B cell (primary cell): ENCODE measurements around the gene CR1L. TPM values are rescaled to one million over a fixed set of nuclear protein-coding genes. Genes with fewer than 3 reads are reported as not detected.

Source experiments
- ATAC-seq: fragments of 200-7000 bp; cut with Tn5 transposase; one replicate; pipeline ENCODE4 v1.10.0; 2021; ENCODE audit warnings: low read depth, mild to moderate bottlenecking, moderate number of reproducible peaks, moderate library complexity
- CTCF ChIA-PET: fragments of 350-600 bp; sonication (Branson Sonifier 250); formaldehyde crosslinking; loops from one replicate; lab custom pipeline; 2021; ENCODE audit warnings: antibody characterized with exemption, inconsistent platforms; lab: Charles Lee
- POLR2A ChIA-PET: fragments of 350-600 bp; sonication (Branson Sonifier 250); formaldehyde crosslinking; loops from one replicate; lab custom pipeline; 2021; ENCODE audit warnings: antibody characterized with exemption; lab: Charles Lee
- DNase-seq: peaks from one replicate; pipeline ENCODE4 v3.0.0; 2013
- H2AFZ ChIP-seq: 2 replicates; pipeline ENCODE4 v1.6.1; 2012; ENCODE audit warnings: mild to moderate bottlenecking, low read depth, low read length; ENCODE audit not compliant: insufficient read depth, poor library complexity, severe bottlenecking
- H3K27ac ChIP-seq, 2 donors: 1 replicate in 1 of 2; 2 replicates in 1 of 2; pipeline ENCODE4 v1.5.1; 2012 to 2013; ENCODE audit warnings: low read length in 2 of 2, mild to moderate bottlenecking in 2 of 2, moderate library complexity in 1 of 2
- H3K27me3 ChIP-seq, 4 experiments: fragments of 200-600 bp in 1 of 4; sonication (generic) in 1 of 4; replicated peaks in 1 of 4; 1 replicate in 2 of 4; 2 replicates in 2 of 4; pipeline versions ENCODE4 v1.6.1 to v1.7.0; 2013 to 2016; ENCODE audit warnings: low read length in 3 of 4, mild to moderate bottlenecking in 2 of 4, mixed read lengths in 1 of 4, moderate library complexity in 1 of 4; ENCODE audit not compliant: insufficient read depth in 4 of 4, control insufficient read depth in 3 of 4; ENCODE audit errors: control extremely low read depth in 1 of 4
- H3K36me3 ChIP-seq, 2 experiments: replicated peaks in 1 of 2; 1 replicate in 1 of 2; 2 replicates in 1 of 2; pipeline versions ENCODE4 v1.6.1 to v1.7.1; 2013; ENCODE audit warnings: low read length in 1 of 2; ENCODE audit not compliant: insufficient read depth in 2 of 2, control insufficient read depth in 1 of 2; ENCODE audit errors: control extremely low read depth in 1 of 2, extremely low read depth in 1 of 2
- H3K4me1 ChIP-seq, 2 donors: fragments of 200-600 bp in 1 of 2; sonication (generic) in 1 of 2; 1 replicate in 1 of 2; 2 replicates in 1 of 2; pipeline versions ENCODE4 v1.5.1 to v1.6.1; 2013 to 2017; ENCODE audit warnings: low read length in 2 of 2; ENCODE audit not compliant: control insufficient read depth in 2 of 2, insufficient read depth in 2 of 2
- H3K4me2 ChIP-seq: replicated peaks from 2 replicates; pipeline ENCODE3; 2012; ENCODE audit warnings: mild to moderate bottlenecking, low read depth, low read length; ENCODE audit not compliant: poor library complexity, severe bottlenecking
- H3K4me3 ChIP-seq, 5 experiments: fragments of 200-600 bp in 1 of 5; sonication (generic) in 1 of 5; 1 replicate in 3 of 5; 2 replicates in 2 of 5; pipeline versions ENCODE4 v1.5.1 to v1.7.0; 2011 to 2016; ENCODE audit warnings: low read length in 4 of 5, mild to moderate bottlenecking in 4 of 5, low read depth in 2 of 5, control low read depth in 1 of 5, moderate library complexity in 1 of 5; ENCODE audit not compliant: insufficient read depth in 1 of 5; ENCODE audit errors: control extremely low read depth in 1 of 5, extremely low read depth in 1 of 5
- H3K79me2 ChIP-seq: fragments of 200-600 bp; sonication (generic); one replicate; pipeline ENCODE4 v1.6.0; 2016; ENCODE audit warnings: low read length; ENCODE audit not compliant: control insufficient read depth, insufficient read depth
- H3K9ac ChIP-seq: fragments of 200-600 bp; sonication (generic); 2 replicates; pipeline ENCODE4 v1.6.1; 2017; ENCODE audit warnings: mild to moderate bottlenecking, low read length, moderate library complexity
- H3K9me3 ChIP-seq, 3 donors: one replicate each; pipeline versions ENCODE4 v1.6.1 to v1.7.1; 2013; ENCODE audit warnings: low read length in 2 of 3; ENCODE audit not compliant: control insufficient read depth in 2 of 3, insufficient read depth in 1 of 3; ENCODE audit errors: control extremely low read depth in 1 of 3
- H4K20me1 ChIP-seq: 2 replicates; pipeline ENCODE4 v1.6.0; 2012; ENCODE audit warnings: mild to moderate bottlenecking, low read length; ENCODE audit not compliant: insufficient read depth, control insufficient read depth, poor library complexity, severe bottlenecking
- H3K27ac Mint-ChIP-seq: one replicate; pipeline ENCODE4 v1.8.0; 2021; ENCODE audit warnings: mixed read lengths
- H3K27me3 Mint-ChIP-seq: one replicate; pipeline ENCODE4 v1.8.0; 2021; ENCODE audit warnings: mixed read lengths
- H3K4me1 Mint-ChIP-seq: one replicate; pipeline ENCODE4 v1.8.0; 2021; ENCODE audit warnings: mixed read lengths
- H3K4me3 Mint-ChIP-seq: one replicate; pipeline ENCODE4 v1.8.0; 2021; ENCODE audit warnings: mixed read lengths
- H3K9me3 Mint-ChIP-seq: one replicate; pipeline ENCODE4 v1.8.0; 2022; ENCODE audit warnings: mixed read lengths; ENCODE audit not compliant: insufficient read depth
- CTCF ChIP-seq: fragments of 200-600 bp; IDR thresholded peaks from one replicate; pipeline ENCODE4 v1.8.0; 2022; ENCODE audit warnings: antibody characterized with exemption, mild to moderate bottlenecking
- EZH2 ChIP-seq: IDR thresholded peaks from 2 replicates; pipeline ENCODE4 v1.6.1; 2012; ENCODE audit warnings: borderline replicate concordance, low read depth, mild to moderate bottlenecking, moderate library complexity, low read length; ENCODE audit not compliant: insufficient read depth, poor library complexity, severe bottlenecking
- WGBS: methylation state at CpG from one replicate; pipeline ENCODE4 v1.1.5; 2013; ENCODE audit warnings: missing lambda C conversion rate; ENCODE audit not compliant: insufficient coverage; 5-methylcytosine and 5-hydroxymethylcytosine counted together
- intact Hi-C: fragments of 100-400 bp; cut with micrococcal nuclease; formaldehyde crosslinking; loops from one replicate; pipeline ENCODE4 v1.10.0; 2022
- polyA plus RNA-seq: library from polyadenylated mRNA; depleted of rRNA; stranded (reverse); fragments of >200 nt; gene quantifications from 2 replicates; pipeline ENCODE4 v1.2.3, GENCODE V29; 2012
- total RNA-seq, 2 donors: library from RNA; stranded (reverse); fragments of 120-200 nt in 1 of 2; gene quantifications; 1 replicate in 1 of 2; 2 replicates in 1 of 2; pipeline versions ENCODE4 v1.2.3 to v1.2.4, GENCODE V29; 2013 to 2022

The CR1L gene
- total and polyA plus RNA-seq, 2 donors (not counting 1 experiment from before 2014, with no cell fraction given), result 0.07 to 0.59 TPM

- intact Hi-C loops, result no loop called here
- no CpG with 5 or more reads among the region's 3 CpGs for WGBS
- POLR2A ChIA-PET, result no interaction called here
- Mint-ChIP-seq H3K27me3 (peaks cover 48% of the 10 kb centered on the region), H3K4me3 (peak overlapping the region; percentile 80), H3K27ac (no peak overlapping the region), H3K9me3 (peaks cover 11% of the 10 kb centered on the region), H3K4me1 (peaks cover 13% of the 10 kb centered on the region)
- DNase-seq (peak; percentile 31), ATAC-seq (peak; percentile 73)
- no peak for TF ChIP-seq EZH2
- peaks cover 21% of the 10 kb centered on the region in 2 donors for H3K4me1 ChIP-seq
- H3K27ac ChIP-seq, result no peak overlapping the region
- no peaks in the 10 kb centered on the region for H4K20me1 ChIP-seq
- peaks cover 0 to 41% (median 34%) of the 10 kb centered on the region in 4 experiments for H3K27me3 ChIP-seq
- H3K9me3 ChIP-seq, result peaks cover 0 to 6% (median 5%) of the 10 kb centered on the region in 3 donors
- no peaks in the 10 kb centered on the region for H3K36me3 ChIP-seq
- no peak overlapping the region for H2AFZ ChIP-seq
- CTCF ChIA-PET, result no interaction called here
- no peak overlapping the region for H3K4me3 ChIP-seq
- peak overlapping the region; percentile 54 for H3K4me2 ChIP-seq
- no peak overlapping the region for H3K9ac ChIP-seq
- H3K79me2 ChIP-seq, result no peaks in the 10 kb centered on the region
Observed at GRCh38 chr1:207670192-207670591, 25.3 kb downstream of the CR1L start.

- TF ChIP-seq EZH2, result no peak
- TF ChIP-seq CTCF, result no peak
- H3K9me3 ChIP-seq, result peaks cover 0 to 5% (median 3%) of the 10 kb centered on the region in 3 donors
- no peak overlapping the region for H3K27ac ChIP-seq
- peaks cover 21% of the 10 kb centered on the region in 2 donors for H3K4me1 ChIP-seq
- H3K4me2 ChIP-seq, result no peak overlapping the region
- no peak overlapping the region for H3K4me3 ChIP-seq
- H2AFZ ChIP-seq, result no peak overlapping the region
- WGBS, result 0% methylated on average over 1 of the region's 3 CpGs
- DNase-seq, result no peak
- no peak for ATAC-seq
- H4K20me1 ChIP-seq, result no peaks in the 10 kb centered on the region
- intact Hi-C loops, result no loop called here
- Mint-ChIP-seq H3K4me3 (no peak overlapping the region), H3K9me3 (peaks cover 10% of the 10 kb centered on the region), H3K27ac (no peak overlapping the region), H3K4me1 (peaks cover 13% of the 10 kb centered on the region), H3K27me3 (peaks cover 47% of the 10 kb centered on the region)
- ChIA-PET CTCF (no interaction called here), POLR2A (no interaction called here)
- H3K79me2 ChIP-seq, result no peaks in the 10 kb centered on the region
- no peaks in the 10 kb centered on the region for H3K36me3 ChIP-seq
- H3K27me3 ChIP-seq, result peaks cover 0 to 41% (median 31%) of the 10 kb centered on the region in 4 experiments
- no peak overlapping the region for H3K9ac ChIP-seq
Observed at GRCh38 chr1:207670997-207671396, 26.1 kb downstream of the CR1L start.
